Stimulated activated CD8-positive, alpha-beta memory T cell treated with anti-CD3 and anti-CD28 coated beads, Interleukin-4, amount 100 ng/mL, for 24 hours (primary cell): ENCODE measurements around the gene CUL1.

ENCODE experiments used
- DNase-seq: peaks from one replicate; pipeline ENCODE4 v3.0.0-alpha.2; 2020; ENCODE audit warnings: low read depth

CUL1 gene

GRCh38 chr7:148804343-148805235, 105.9 kb downstream of the CUL1 start:
- DNase-seq = no peak

- no peak for DNase-seq
Observed at GRCh38 chr7:148806187-148806586, 107.5 kb downstream of the CUL1 start.

- DNase-seq = no peak
Observed at GRCh38 chr7:148807436-148807835, 108.7 kb downstream of the CUL1 start.

- DNase-seq = no peak
Observed at GRCh38 chr7:148809856-148810255, 111.2 kb downstream of the CUL1 start.

DNA sequence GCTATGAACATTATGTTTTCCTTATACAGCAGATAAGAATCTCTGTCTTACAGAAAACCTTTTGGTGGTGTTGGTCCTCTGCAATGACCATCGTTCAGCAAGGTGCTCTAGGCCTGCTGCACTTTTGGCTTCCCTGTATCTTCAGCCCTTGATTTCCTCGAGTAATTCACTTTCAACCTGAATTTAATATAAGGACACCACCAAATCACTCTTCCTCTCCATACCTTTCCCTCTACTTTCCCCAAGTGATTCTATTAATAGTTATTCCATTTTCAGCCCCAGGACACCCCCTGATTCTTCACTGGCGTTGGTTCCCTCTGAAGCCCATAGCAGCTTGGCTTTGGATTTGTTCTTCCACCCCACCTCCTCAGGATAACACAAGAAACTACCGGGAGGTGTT, 113.2 kb downstream of the CUL1 start:
- no peak for DNase-seq

GRCh38 chr7:148813890-148814289, 115.2 kb downstream of the CUL1 start:
- no peak for DNase-seq

GRCh38 chr7:148814922-148815559, 116.3 kb downstream of the CUL1 start:
- DNase-seq = no peak

GRCh38 chr7:148815612-148816011, 116.9 kb downstream of the CUL1 start:
- DNase-seq = no peak

- DNase-seq = no peak
Observed at GRCh38 chr7:148819697-148820360, 121.1 kb downstream of the CUL1 start.

DNA sequence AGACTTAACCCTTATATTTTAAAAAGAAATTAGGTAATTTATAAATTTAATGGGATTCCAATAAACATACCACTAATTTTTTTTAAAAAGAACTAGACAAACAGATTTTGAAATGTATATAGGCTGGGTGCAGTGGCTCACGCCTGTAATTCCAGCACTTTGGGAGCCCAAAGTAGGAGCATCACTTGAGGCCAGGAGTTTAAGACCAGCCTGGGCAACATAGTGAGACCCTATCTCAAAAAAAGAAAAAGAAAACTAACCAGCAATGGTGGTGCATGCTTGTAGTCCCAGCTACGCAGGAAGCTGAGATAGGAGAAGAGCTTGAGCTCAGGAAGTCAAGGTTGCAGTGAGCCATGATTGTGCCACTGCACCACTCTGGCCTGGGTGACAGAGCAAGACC, 122.7 kb downstream of the CUL1 start:
- no peak for DNase-seq

DNA sequence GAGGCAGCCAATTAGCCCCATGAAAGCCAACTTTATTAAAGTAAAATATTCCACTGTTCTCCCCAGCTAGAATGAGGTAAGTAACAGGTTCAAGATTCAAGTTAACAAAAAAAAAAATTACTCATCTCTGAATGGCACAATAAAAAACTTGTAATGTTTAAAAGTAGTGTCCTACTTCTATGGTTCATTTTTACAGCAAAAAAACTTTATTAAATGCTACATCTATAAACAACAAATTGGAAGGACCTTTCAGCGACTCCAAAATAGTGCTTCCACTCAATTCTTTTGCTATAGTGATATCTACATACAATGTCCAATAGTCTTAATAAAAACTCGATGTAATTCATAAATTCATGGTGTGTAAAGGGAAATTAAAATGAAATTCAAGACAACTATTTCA, 126.2 kb downstream of the CUL1 start:
- no peak for DNase-seq

- no peak for DNase-seq
Observed at GRCh38 chr7:148825338-148825737, 126.6 kb downstream of the CUL1 start.

GRCh38 chr7:148828965-148829364, 130.3 kb downstream of the CUL1 start:
- DNase-seq = no peak

DNA sequence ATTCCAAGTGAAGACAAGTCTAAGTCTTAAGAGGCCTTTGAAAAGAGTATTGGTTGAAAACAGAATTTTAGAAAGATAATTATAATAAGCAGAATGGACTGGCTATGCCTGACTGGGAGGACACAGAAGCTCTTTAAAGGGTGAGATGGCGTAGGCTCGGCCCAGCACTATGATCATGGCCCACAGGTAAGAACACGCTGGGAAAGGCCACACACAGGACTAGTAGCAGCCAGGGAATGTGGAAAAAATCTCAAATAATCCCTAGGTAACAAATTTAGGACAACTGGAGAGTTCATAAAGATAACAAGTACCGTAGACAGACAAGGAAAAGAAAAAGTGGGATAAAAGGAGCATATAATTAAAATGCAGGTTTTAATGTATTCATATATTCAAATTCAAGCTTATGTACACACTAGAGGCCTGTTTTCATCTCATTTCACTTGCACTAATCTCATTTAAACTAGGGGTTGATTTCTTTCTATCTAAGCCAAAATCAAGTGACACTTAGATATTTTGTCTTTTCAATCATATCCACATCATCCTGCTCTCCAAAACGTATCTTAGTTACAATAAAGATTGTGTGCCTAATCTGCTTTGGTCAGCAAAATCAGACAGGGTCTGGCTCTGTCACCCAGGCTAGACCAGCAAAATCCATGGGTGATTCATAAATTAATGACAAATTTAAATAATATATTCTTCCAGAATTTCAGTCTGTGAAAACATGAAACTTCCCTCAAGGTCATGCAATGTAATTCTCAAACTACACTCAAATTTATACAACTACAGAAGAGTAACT, 132.4 kb downstream of the CUL1 start:
- DNase-seq = no peak

- DNase-seq = no peak
Observed at GRCh38 chr7:148831782-148832181, 133.1 kb downstream of the CUL1 start.

DNA sequence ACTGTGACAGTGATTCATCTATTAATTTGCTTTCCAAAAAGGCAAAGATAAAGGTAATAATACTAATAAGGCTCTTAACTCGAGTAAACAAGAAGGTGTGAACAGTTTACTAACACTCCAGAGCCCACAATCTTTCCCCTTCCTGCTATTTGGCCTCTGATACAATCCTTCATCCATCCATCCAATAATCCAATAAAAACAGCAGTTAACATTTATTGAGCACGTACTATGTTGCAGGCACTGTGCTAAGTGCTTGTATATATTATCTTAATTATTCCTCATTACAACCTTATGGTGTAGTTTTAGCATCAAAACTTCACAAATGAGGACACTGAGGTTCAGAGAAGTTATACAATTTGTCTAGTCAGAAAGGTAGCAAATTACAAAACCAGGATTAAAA, 135.9 kb downstream of the CUL1 start:
- no peak for DNase-seq

DNA sequence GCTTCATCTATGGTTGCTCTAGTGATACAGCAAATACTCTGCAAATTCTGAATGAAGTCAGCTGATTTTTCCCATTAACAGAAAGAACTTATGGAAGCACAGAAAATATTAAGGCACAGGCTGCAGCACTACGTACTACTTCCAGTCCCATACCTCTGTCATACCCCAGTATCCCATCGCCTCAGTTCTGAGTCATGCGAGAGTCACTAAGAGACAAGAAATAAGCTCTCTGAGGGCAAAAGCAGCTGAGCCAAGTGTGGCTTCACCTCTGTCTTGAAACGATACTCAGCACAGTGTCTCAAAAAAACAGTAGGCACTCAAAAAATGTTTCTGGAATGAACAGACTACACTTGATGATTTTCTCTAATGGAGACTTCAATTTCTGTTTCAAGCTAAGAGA, 137.2 kb downstream of the CUL1 start:
- DNase-seq = no peak

DNA sequence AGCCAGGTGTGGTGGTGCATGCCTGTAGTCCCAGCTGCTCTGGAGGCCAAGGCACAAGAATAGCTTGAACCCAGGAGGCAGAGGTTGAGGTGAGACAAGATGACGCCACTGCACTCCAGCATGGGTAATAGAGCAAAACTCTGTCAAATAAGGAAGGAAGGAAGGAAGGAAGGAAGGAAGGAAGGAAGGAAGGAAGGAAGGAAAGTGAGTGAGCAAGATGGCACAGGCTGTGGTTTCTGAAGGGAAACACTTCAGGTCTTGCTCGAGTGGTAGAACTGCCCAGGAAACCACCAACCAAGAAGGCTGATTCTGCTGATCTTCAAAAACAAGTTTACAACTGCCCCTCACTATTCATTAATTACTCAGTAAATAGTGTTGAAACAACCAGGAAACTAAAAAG, 140.2 kb downstream of the CUL1 start:
- DNase-seq = no peak

DNA sequence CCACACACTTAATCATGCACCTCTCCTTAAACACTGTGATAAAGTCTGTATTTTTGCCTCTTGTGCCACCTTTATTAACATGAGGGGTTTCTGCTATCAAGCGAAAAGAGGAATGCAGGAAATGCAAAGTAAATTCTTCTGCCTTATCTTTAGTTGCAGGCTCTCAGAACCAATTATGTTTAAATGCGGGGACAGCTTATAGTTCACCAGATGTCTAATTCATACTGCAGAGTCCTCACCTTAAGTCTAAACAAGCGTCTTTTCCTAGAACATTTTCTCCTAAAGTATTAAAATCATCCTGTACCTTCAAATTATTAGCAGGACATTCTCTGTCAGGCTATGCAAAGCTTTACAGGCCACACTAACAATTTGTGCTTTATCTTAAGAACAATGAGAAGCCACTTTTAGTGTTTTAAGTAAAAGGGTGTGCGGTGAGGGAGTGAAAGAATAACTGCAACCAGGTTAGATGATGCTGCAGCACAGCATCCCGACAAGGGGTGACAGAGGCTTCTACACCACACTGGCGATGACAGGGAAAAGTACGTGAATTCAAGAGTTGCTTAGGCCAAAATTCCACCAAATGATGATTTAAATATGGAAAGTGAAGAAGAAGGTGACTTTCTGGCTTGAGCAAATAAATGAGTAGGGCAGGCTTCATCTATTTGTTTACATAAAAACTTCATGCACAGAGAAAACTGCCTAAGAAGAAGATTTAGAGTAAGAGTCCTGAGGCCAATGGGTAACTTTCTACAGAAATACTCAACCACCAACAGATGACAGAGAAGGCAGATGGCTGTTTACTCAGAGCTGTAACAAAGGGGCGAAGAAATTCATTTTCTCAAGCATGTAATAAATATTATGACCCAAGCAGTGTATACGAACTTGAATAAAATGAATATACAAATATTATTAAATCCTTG, 149.4 kb downstream of the CUL1 start:
- DNase-seq = no peak

DNA sequence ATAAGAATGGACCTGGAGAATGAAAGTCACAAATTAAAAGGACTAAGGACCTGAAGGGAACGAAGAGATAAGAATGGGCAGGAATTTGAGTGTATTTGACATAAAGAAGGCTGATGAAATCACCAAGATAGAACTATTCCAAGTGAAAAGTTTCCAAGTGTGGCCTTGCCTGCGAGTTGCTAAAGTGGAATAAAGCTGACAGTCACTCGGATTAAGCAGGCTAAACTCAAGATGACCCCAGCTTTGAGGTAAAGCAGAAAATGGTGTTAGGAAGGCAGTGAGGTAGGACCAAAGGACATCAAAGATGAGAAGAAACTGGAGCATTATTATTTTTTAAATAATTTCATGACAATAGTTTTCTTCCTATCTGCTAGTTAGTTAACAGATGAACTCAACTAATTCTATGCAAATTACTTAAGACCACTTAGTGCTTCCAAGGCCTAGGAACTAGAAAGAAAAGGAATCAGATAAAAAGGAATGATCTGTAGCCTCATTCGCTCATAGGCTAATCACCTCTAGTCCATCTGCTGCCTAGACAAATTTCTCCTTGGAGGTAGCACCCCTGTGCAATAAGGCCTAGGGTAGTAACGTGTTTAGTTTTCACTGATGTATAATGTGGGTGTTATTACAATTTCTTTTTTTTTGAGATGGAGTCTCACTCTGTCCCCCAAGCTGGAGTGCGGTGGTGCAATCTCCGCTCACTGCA, 150.8 kb downstream of the CUL1 start:
- no peak for DNase-seq

GRCh38 chr7:148850564-148850963, 151.9 kb downstream of the CUL1 start:
- no peak for DNase-seq
